ENCODE measurements around the gene KPNA6.

GRCh38 chr1:32100359-32100758, 7.5 kb upstream of the KPNA6 start:
- TF ChIP-seq CTCF (IDR thresholded peaks at IDR 0.05) = no peak
- TF ChIP-seq POLR2A (IDR thresholded peaks at IDR 0.05) = no peak
